Adrenal gland (tissue), 12 donors: ENCODE data around the gene CNTN5. TPM values are rescaled to one million over a fixed set of nuclear protein-coding genes. Genes with fewer than 3 reads are reported as not detected.

Experiments used
- DNase-seq, 7 donors: peaks; one replicate each; pipeline ENCODE4 v3.0.0-alpha.2; 2019 to 2020
- H3K27ac ChIP-seq, 5 donors: fragments of 200-600 bp; sonication (generic) in 4 of 5; 1 replicate in 3 of 5; 2 replicates in 2 of 5; pipeline versions ENCODE4 v1.5.1 to v1.8.0; 2016 to 2020; ENCODE audit warnings: mild to moderate bottlenecking in 1 of 5
- H3K27me3 ChIP-seq: fragments of 200-600 bp; 2 replicates; pipeline ENCODE4 v1.8.0; 2021
- H3K36me3 ChIP-seq, 2 donors: fragments of 200-600 bp; replicated peaks in 1 of 2; 1 replicate in 1 of 2; 2 replicates in 1 of 2; pipeline versions ENCODE4 v1.5.1 to v1.8.0; 2018 to 2022
- H3K4me1 ChIP-seq, 2 donors: fragments of 200-600 bp; replicated peaks in 1 of 2; 1 replicate in 1 of 2; 2 replicates in 1 of 2; pipeline versions ENCODE4 v1.5.1 to v1.8.0; 2018 to 2021
- H3K4me3 ChIP-seq, 4 donors: fragments of 200-600 bp; sonication (generic) in 3 of 4; one replicate each; pipeline ENCODE4 v1.5.1; 2016 to 2018
- H3K9me3 ChIP-seq, 3 donors: fragments of 200-600 bp; sonication (generic) in 1 of 3; replicated peaks in 1 of 3; 1 replicate in 2 of 3; 2 replicates in 1 of 3; pipeline versions ENCODE4 v1.5.1 to v1.8.0; 2016 to 2021
- CTCF ChIP-seq, 6 experiments: fragments of 450-650 bp in 4 of 6; fragments of 200-600 bp in 2 of 6; sonication (generic) in 1 of 6; IDR thresholded peaks; 1 replicate in 5 of 6; 2 replicates in 1 of 6; pipeline versions ENCODE4 v1.5.1 to v1.8.0; 2016 to 2021; ENCODE audit warnings: antibody characterized with exemption in 6 of 6, mild to moderate bottlenecking in 2 of 6, moderate library complexity in 1 of 6
- POLR2A ChIP-seq, 2 donors: fragments of 450-650 bp; IDR thresholded peaks; one replicate each; pipeline ENCODE4 v1.6.1; 2017; ENCODE audit warnings: antibody characterized with exemption in 2 of 2, mild to moderate bottlenecking in 2 of 2, moderate library complexity in 1 of 2
- WGBS, 4 donors: extraction: QIAGEN DNeasy Blood & Tissue Kit in 2 of 4; methylation state at CpG; one replicate each; pipeline versions ENCODE4 v1.1.5 to v1.1.7; 2013 to 2017; 5-methylcytosine and 5-hydroxymethylcytosine counted together
- intact Hi-C, 2 donors: fragments of 100-400 bp; cut with DNase I; formaldehyde crosslinking; loops; one replicate each; pipeline versions ENCODE4 v1.14.1 to v1.15.0; 2022 to 2023
- polyA plus RNA-seq, 3 donors: library from polyadenylated mRNA; stranded (reverse); fragments of 200-250 nt in 2 of 3; fragments of 350-450 nt in 1 of 3; fragmentation: Illumina TruSeq in 1 of 3; extraction: RNeasy Lipid Tissue Mini Kit (QIAGEN cat#74804) in 1 of 3; gene quantifications; one replicate each; pipeline ENCODE4 v1.2.3, GENCODE V29; 2013 to 2014
- total RNA-seq, 9 donors: library from RNA; depleted of rRNA in 4 of 9; stranded (reverse); fragments of >200 nt in 4 of 9; fragments of 120-200 nt in 1 of 9; fragmentation: NEBNext Ultra II Directional in 1 of 9; extraction: Animal tissue kit (Norgen Biotek cat#: 25700) in 1 of 9; gene quantifications; one replicate each; pipeline versions ENCODE4 v1.1.0 to v1.2.4, GENCODE V29; 2013 to 2023
- donor health status: healthy with polysubstance abuse.
- donor health status: Bipolar disorder and iron deficiency.
- donor health status: DM: yes; HTN: yes; CAD: no.
- donor health status: DM: no; HTN: no; CAD: no.
- donor health status: DM: no; HTN: no; CAD: no.
- donor health status: DM: yes; HTN: yes; CAD: no.

Gene CNTN5
- total and polyA plus RNA-seq, 12 donors: 0.07 to 107 (median 0.30) TPM; not detected in 8

- WGBS, 4 donors: 92 to 94% (median 92%) methylated on average over 1 of the region's 1 CpG
- Histone ChIP-seq H3K27ac (no peak overlapping the region), H3K36me3 (no peaks in the 10 kb centered on the region), H3K4me1 (no peaks in the 10 kb centered on the region), H3K4me3 (no peak overlapping the region), H3K27me3 (no peaks in the 10 kb centered on the region), H3K9me3 (no peaks in the 10 kb centered on the region)
- intact Hi-C loops: no loop called here
- TF ChIP-seq POLR2A (IDR thresholded peaks at IDR 0.05) (no peak), CTCF (IDR thresholded peaks at IDR 0.05) (no peak)
- no peak for DNase-seq
Measured at GRCh38 chr11:99256614-99257013, 235.9 kb downstream of the CNTN5 start.

- Histone ChIP-seq H3K36me3 (no peaks in the 10 kb centered on the region), H3K4me1 (no peaks in the 10 kb centered on the region), H3K27me3 (no peaks in the 10 kb centered on the region), H3K4me3 (no peak overlapping the region), H3K27ac (no peak overlapping the region), H3K9me3 (no peaks in the 10 kb centered on the region)
- WGBS, 4 donors: 30 to 55% (median 40%) methylated on average over 1 of the region's 1 CpG
- intact Hi-C loops: no loop called here
- no peak for DNase-seq
- TF ChIP-seq POLR2A (IDR thresholded peaks at IDR 0.05) (no peak), CTCF (IDR thresholded peaks at IDR 0.05) (no peak)
Measured at GRCh38 chr11:99257131-99257530, 236.4 kb downstream of the CNTN5 start.

GRCh38 chr11:99260696-99261095 is 239.9 kb downstream of the CNTN5 start:
- WGBS, 4 donors: 80 to 89% (median 84%) methylated on average over 1 of the region's 1 CpG
- no peaks in the 10 kb centered on the region for H3K9me3 ChIP-seq
- DNase-seq: no peak
- H3K27ac ChIP-seq: no peak overlapping the region
- no peak overlapping the region for H3K4me3 ChIP-seq
- intact Hi-C loops: no loop called here
- no peaks in the 10 kb centered on the region for H3K4me1 ChIP-seq
- no peaks in the 10 kb centered on the region for H3K27me3 ChIP-seq
- H3K36me3 ChIP-seq: no peaks in the 10 kb centered on the region
- TF ChIP-seq POLR2A (IDR thresholded peaks at IDR 0.05): no peak
- TF ChIP-seq CTCF (IDR thresholded peaks at IDR 0.05): no peak

GRCh38 chr11:99268886-99269285 is 248.1 kb downstream of the CNTN5 start:
- intact Hi-C loops: no loop called here

More at GRCh38 chr11:99268886-99269285, 248.1 kb downstream of the CNTN5 start:
- no peaks in the 10 kb centered on the region for H3K9me3 ChIP-seq
- TF ChIP-seq POLR2A (IDR thresholded peaks at IDR 0.05) (no peak), CTCF (IDR thresholded peaks at IDR 0.05) (no peak)
- 57 to 67% (median 66%) methylated on average over 3 of the region's 3 CpGs for WGBS, 4 donors
- no peaks in the 10 kb centered on the region for H3K4me1 ChIP-seq
- no peaks in the 10 kb centered on the region for H3K27me3 ChIP-seq
- H3K4me3 ChIP-seq: no peak overlapping the region
- H3K36me3 ChIP-seq: no peaks in the 10 kb centered on the region
- DNase-seq: no peak
- no peak overlapping the region for H3K27ac ChIP-seq
